ENCODE data around the gene MMD. TPM values are rescaled to one million over a fixed set of nuclear protein-coding genes. Genes with fewer than 3 reads are reported as not detected.

The MMD gene
- total and polyA plus RNA-seq, 2 of the 13 experiments (the other 11 are each of a cell fraction or from before 2014, with no cell fraction given) = 121 to 225 TPM

DNA sequence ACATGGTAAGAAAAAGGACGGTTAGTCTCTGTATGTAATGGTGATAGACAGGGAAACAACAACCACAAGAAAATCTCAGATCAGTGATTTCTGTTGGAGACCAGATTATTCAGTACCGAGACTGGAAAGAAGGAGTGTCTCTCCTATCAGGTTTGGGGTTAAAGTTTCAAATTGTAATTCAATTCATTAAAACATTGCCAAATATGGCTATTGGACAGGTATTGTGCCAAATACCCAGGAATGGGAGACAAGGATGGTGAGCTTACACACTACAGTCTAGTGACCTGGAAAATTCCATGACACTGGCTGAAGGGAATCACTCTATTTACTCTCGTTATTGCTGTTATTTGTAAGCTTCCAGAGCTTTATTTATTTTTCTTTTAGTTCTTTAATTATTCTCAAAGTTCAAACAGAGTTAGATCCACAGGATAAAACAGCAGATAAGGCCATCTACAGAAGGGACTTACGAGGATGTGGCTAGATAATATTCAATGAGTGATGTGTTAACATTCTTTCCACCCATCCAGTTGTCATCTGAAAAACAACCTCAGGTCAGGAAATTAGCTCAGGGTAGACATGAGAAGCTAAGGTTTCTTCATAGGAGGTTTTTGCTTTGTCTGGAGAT is 25.1 kb upstream of the MMD start (continued):
- TF ChIP-seq, protein P1, sequence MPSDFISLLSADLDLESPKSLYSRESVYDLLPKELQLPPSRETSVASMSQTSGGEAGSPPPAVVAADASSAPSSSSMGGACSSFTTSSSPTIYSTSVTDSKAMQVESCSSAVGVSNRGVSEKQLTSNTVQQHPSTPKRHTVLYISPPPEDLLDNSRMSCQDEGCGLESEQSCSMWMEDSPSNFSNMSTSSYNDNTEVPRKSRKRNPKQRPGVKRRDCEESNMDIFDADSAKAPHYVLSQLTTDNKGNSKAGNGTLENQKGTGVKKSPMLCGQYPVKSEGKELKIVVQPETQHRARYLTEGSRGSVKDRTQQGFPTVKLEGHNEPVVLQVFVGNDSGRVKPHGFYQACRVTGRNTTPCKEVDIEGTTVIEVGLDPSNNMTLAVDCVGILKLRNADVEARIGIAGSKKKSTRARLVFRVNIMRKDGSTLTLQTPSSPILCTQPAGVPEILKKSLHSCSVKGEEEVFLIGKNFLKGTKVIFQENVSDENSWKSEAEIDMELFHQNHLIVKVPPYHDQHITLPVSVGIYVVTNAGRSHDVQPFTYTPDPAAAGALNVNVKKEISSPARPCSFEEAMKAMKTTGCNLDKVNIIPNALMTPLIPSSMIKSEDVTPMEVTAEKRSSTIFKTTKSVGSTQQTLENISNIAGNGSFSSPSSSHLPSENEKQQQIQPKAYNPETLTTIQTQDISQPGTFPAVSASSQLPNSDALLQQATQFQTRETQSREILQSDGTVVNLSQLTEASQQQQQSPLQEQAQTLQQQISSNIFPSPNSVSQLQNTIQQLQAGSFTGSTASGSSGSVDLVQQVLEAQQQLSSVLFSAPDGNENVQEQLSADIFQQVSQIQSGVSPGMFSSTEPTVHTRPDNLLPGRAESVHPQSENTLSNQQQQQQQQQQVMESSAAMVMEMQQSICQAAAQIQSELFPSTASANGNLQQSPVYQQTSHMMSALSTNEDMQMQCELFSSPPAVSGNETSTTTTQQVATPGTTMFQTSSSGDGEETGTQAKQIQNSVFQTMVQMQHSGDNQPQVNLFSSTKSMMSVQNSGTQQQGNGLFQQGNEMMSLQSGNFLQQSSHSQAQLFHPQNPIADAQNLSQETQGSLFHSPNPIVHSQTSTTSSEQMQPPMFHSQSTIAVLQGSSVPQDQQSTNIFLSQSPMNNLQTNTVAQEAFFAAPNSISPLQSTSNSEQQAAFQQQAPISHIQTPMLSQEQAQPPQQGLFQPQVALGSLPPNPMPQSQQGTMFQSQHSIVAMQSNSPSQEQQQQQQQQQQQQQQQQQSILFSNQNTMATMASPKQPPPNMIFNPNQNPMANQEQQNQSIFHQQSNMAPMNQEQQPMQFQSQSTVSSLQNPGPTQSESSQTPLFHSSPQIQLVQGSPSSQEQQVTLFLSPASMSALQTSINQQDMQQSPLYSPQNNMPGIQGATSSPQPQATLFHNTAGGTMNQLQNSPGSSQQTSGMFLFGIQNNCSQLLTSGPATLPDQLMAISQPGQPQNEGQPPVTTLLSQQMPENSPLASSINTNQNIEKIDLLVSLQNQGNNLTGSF (CRISPR knock-in tag; IDR thresholded peaks at IDR 0.05) = peak; percentile 84
- TF ChIP-seq, protein P2, sequence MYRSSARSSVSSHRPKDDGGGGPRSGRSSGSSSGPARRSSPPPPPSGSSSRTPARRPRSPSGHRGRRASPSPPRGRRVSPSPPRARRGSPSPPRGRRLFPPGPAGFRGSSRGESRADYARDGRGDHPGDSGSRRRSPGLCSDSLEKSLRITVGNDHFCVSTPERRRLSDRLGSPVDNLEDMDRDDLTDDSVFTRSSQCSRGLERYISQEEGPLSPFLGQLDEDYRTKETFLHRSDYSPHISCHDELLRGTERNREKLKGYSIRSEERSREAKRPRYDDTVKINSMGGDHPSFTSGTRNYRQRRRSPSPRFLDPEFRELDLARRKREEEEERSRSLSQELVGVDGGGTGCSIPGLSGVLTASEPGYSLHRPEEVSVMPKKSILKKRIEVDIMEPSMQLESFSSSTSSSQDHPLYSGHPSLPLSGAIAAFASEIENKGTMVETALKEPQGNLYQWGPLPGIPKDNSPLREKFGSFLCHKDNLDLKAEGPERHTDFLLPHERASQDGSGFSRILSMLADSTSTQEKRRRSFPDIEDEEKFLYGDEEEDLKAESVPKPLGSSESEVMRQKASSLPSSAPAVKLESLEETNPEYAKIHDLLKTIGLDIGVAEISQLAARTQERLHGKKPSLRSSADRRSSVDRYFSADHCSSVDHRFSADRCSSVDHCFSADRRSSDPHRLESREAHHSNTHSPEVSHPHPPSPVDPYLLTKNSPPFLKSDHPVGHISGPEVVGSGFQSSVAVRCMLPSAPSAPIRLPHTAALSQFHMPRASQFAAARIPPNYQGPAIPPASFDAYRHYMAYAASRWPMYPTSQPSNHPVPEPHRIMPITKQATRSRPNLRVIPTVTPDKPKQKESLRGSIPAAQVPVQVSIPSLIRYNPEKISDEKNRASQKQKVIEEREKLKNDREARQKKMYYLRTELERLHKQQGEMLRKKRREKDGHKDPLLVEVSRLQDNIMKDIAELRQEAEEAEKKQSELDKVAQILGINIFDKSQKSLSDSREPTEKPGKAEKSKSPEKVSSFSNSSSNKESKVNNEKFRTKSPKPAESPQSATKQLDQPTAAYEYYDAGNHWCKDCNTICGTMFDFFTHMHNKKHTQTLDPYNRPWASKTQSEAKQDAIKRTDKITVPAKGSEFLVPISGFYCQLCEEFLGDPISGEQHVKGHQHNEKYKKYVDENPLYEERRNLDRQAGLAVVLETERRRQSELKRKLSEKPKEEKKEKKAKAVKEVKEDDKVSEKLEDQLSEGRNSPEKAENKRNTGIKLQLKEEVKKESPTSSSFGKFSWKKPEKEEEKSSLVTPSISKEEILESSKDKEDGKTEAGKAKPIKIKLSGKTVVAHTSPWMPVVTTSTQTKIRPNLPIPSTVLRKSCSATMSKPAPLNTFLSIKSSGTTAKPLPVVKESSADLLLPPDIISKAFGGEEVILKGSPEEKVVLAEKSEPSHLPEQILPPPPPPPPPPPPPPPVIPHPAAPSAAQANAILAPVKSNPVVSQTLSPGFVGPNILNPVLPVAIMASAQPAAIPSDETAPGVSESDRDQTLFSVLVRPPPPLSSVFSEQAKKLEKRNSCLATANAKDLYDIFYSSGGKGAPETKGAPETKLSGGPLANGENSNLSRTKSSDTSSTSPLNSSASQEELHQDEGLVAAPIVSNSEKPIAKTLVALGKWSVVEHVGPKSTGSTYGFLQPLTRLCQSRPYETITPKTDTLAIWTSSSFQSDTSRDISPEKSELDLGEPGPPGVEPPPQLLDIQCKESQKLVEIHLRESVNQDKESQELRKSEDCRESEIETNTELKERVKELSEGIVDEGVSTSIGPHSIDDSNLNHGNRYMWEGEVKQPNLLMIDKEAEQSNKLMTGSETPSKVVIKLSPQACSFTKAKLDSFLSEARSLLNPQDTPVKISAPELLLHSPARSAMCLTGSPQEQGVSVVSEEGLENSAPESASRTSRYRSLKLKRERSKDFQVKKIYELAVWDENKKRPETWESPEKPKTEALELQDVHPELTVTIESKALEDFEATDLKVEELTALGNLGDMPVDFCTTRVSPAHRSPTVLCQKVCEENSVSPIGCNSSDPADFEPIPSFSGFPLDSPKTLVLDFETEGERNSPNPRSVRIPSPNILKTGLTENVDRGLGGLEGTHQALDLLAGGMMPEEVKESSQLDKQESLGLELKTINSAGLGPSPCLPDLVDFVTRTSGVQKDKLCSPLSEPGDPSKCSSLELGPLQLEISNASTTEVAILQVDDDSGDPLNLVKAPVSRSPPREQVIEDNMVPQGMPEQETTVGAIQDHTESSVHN (CRISPR knock-in tag; IDR thresholded peaks at IDR 0.05) = no peak
- no peak for TF ChIP-seq EZH2 (conservative IDR thresholded peaks at IDR 0.05; ENCODE audit: low read depth, low read length)
- no peak; the same call in 1 of the 2 replicates for TF ChIP-seq YEATS2 (CRISPR knock-in tag; IDR thresholded peaks at IDR 0.05; ENCODE audit: borderline replicate concordance)
- TF ChIP-seq ZNF766 (CRISPR knock-in tag; IDR thresholded peaks at IDR 0.05; ENCODE audit: borderline replicate concordance) = no peak
- TF ChIP-seq HNRNPH1 (optimal IDR thresholded peaks at IDR 0.05; ENCODE audit: low read depth, low read length) = no peak
- TF ChIP-seq, protein P3, sequence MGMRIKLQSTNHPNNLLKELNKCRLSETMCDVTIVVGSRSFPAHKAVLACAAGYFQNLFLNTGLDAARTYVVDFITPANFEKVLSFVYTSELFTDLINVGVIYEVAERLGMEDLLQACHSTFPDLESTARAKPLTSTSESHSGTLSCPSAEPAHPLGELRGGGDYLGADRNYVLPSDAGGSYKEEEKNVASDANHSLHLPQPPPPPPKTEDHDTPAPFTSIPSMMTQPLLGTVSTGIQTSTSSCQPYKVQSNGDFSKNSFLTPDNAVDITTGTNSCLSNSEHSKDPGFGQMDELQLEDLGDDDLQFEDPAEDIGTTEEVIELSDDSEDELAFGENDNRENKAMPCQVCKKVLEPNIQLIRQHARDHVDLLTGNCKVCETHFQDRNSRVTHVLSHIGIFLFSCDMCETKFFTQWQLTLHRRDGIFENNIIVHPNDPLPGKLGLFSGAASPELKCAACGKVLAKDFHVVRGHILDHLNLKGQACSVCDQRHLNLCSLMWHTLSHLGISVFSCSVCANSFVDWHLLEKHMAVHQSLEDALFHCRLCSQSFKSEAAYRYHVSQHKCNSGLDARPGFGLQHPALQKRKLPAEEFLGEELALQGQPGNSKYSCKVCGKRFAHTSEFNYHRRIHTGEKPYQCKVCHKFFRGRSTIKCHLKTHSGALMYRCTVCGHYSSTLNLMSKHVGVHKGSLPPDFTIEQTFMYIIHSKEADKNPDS (CRISPR knock-in tag; IDR thresholded peaks at IDR 0.05) = peak; percentile 83; the same call in 1 of the 2 replicates
- no peak for TF ChIP-seq AKAP8 (CRISPR knock-in tag; IDR thresholded peaks at IDR 0.05)
- TF ChIP-seq NRL (CRISPR knock-in tag; IDR thresholded peaks at IDR 0.05; ENCODE audit: borderline replicate concordance) = no peak
- no peak for TF ChIP-seq TRIM24 (CRISPR knock-in tag; IDR thresholded peaks at IDR 0.05)
- TF ChIP-seq MEF2D (CRISPR knock-in tag; IDR thresholded peaks at IDR 0.05) = peak; percentile 91
- TF ChIP-seq ZNF878 (CRISPR knock-in tag; IDR thresholded peaks at IDR 0.05) = no peak
- TF ChIP-seq ZNF468 (CRISPR knock-in tag; IDR thresholded peaks at IDR 0.05) = no peak
